ENCODE results near the gene ADGRG6. TPM values are rescaled to one million over a fixed set of nuclear protein-coding genes. Genes with fewer than 3 reads are reported as not detected.

ADGRG6 gene
- total and polyA plus RNA-seq, 2 donors (not counting 1 experiment from before 2014, with no cell fraction given): 0.03 TPM; not detected in 1

DNA sequence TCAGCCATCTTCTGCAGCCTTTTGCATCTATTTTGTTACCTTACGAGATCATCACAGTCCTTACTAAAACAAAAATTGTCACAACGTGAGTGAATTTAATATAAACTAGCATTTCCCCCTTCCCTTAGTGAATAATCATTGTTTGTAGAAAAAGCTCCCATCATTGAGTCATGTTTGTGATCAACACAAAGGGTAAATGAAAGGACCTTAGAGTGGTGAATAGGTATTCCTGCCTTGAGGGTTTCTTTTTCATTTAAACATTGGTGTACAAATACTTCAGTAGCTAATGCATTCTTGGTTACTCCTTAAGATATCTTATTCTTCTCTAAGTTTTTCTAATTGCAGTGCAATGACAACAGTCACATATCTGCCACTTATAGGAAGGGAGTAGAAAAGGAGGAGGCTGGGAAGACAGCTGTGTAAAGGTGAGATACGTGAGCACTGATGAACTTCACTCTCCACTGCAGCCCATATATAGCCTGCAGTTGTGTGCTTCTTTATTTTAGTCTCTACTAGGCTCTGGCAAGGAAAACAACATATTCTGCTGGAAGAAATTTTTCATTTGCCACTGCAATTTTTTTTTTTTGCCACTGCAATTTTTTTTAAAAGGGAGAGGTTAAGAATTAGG lies 27.8 kb downstream of the ADGRG6 start:
- Mint-ChIP-seq H3K4me3 (no peak overlapping the region), H3K27me3 (no peaks in the 10 kb centered on the region), H3K27ac (no peak overlapping the region), H3K9me3 (ENCODE audit: insufficient read depth) (no peaks in the 10 kb centered on the region), H3K4me1 (no peaks in the 10 kb centered on the region)
- Histone ChIP-seq H3K36me3 (replicated peaks in 1 of 2; ENCODE audit: control extremely low read depth in 1 of 2, control insufficient read depth in 1 of 2, extremely low read depth in 1 of 2, insufficient read depth in 2 of 2, low read length in 1 of 2) (no peaks in the 10 kb centered on the region), H4K20me1 (ENCODE audit: control insufficient read depth, insufficient read depth, low read length, poor library complexity, severe bottlenecking) (no peaks in the 10 kb centered on the region), H3K4me2 (replicated peaks; ENCODE audit: low read depth, low read length, poor library complexity, severe bottlenecking) (no peak overlapping the region), H3K9me3 (ENCODE audit: control extremely low read depth in 1 of 3, control insufficient read depth in 2 of 3, insufficient read depth in 1 of 3, low read length in 2 of 3) (no peaks in the 10 kb centered on the region), H3K4me3 (ENCODE audit: control extremely low read depth in 1 of 5, extremely low read depth in 1 of 5, insufficient read depth in 1 of 5, low read depth in 2 of 5, low read length in 4 of 5) (no peak overlapping the region), H3K4me1 (ENCODE audit: control insufficient read depth in 2 of 2, insufficient read depth in 2 of 2, low read length in 2 of 2) (no peaks in the 10 kb centered on the region), H2AFZ (ENCODE audit: insufficient read depth, low read depth, low read length, poor library complexity, severe bottlenecking) (no peak overlapping the region), H3K27me3 (replicated peaks in 1 of 4; ENCODE audit: control extremely low read depth in 1 of 4, control insufficient read depth in 3 of 4, insufficient read depth in 4 of 4, low read length in 3 of 4) (no peaks in the 10 kb centered on the region), H3K9ac (ENCODE audit: low read length) (no peak overlapping the region), H3K27ac (ENCODE audit: low read length in 2 of 2) (no peak overlapping the region), H3K79me2 (ENCODE audit: control insufficient read depth, insufficient read depth, low read length) (no peaks in the 10 kb centered on the region)
- POLR2A ChIA-PET: no interaction called here
- no peak for DNase-seq
- CTCF ChIA-PET: no interaction called here
- no peak for ATAC-seq (ENCODE audit: low read depth)
- TF ChIP-seq, protein P1, sequence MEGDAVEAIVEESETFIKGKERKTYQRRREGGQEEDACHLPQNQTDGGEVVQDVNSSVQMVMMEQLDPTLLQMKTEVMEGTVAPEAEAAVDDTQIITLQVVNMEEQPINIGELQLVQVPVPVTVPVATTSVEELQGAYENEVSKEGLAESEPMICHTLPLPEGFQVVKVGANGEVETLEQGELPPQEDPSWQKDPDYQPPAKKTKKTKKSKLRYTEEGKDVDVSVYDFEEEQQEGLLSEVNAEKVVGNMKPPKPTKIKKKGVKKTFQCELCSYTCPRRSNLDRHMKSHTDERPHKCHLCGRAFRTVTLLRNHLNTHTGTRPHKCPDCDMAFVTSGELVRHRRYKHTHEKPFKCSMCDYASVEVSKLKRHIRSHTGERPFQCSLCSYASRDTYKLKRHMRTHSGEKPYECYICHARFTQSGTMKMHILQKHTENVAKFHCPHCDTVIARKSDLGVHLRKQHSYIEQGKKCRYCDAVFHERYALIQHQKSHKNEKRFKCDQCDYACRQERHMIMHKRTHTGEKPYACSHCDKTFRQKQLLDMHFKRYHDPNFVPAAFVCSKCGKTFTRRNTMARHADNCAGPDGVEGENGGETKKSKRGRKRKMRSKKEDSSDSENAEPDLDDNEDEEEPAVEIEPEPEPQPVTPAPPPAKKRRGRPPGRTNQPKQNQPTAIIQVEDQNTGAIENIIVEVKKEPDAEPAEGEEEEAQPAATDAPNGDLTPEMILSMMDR (IDR thresholded peaks at IDR 0.05): no peak
- no peak for TF ChIP-seq EZH2 (IDR thresholded peaks at IDR 0.05; ENCODE audit: borderline replicate concordance, insufficient read depth, low read depth, low read length, poor library complexity, severe bottlenecking)
- intact Hi-C loops (cut with micrococcal nuclease): no loop called here
- no CpG with 5 or more reads among the region's 3 CpGs for WGBS (ENCODE audit: insufficient coverage)

DNA sequence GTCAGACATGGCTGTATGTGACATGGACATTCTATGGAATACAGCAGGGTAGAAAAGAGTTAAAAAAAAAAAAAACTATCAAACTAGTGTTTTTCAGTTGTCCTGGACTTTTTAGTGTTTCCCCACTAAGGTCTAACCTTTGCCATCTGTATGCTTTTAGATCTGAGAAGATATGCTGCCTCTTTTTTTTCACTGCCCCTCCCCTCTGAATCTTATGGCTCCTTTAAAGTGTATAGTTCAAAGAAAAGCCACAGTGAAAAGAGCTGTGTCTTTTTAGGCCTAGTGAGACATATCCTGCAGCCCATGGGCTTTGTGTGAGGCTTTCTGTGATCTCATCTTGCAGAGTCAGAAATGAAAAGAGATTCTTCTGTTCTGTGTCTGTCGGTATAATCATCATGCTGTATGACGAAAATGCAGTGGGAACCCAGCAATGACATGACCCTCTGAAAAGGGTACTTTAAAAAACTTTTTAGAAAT lies 29.3 kb downstream of the ADGRG6 start:
- Mint-ChIP-seq H3K9me3 (ENCODE audit: insufficient read depth) (no peaks in the 10 kb centered on the region), H3K27me3 (no peaks in the 10 kb centered on the region), H3K4me3 (no peak overlapping the region), H3K27ac (no peak overlapping the region), H3K4me1 (no peaks in the 10 kb centered on the region)
- TF ChIP-seq EZH2 (IDR thresholded peaks at IDR 0.05; ENCODE audit: borderline replicate concordance, insufficient read depth, low read depth, low read length, poor library complexity, severe bottlenecking): no peak
- TF ChIP-seq, protein P1 (IDR thresholded peaks at IDR 0.05): no peak
- intact Hi-C loops (cut with micrococcal nuclease): no loop called here
- Histone ChIP-seq H3K4me3 (ENCODE audit: control extremely low read depth in 1 of 5, extremely low read depth in 1 of 5, insufficient read depth in 1 of 5, low read depth in 2 of 5, low read length in 4 of 5) (no peak overlapping the region), H2AFZ (ENCODE audit: insufficient read depth, low read depth, low read length, poor library complexity, severe bottlenecking) (no peak overlapping the region), H3K4me2 (replicated peaks; ENCODE audit: low read depth, low read length, poor library complexity, severe bottlenecking) (no peak overlapping the region), H3K79me2 (ENCODE audit: control insufficient read depth, insufficient read depth, low read length) (no peaks in the 10 kb centered on the region), H3K4me1 (ENCODE audit: control insufficient read depth in 2 of 2, insufficient read depth in 2 of 2, low read length in 2 of 2) (no peaks in the 10 kb centered on the region), H4K20me1 (ENCODE audit: control insufficient read depth, insufficient read depth, low read length, poor library complexity, severe bottlenecking) (no peaks in the 10 kb centered on the region), H3K9me3 (ENCODE audit: control extremely low read depth in 1 of 3, control insufficient read depth in 2 of 3, insufficient read depth in 1 of 3, low read length in 2 of 3) (no peaks in the 10 kb centered on the region), H3K36me3 (replicated peaks in 1 of 2; ENCODE audit: control extremely low read depth in 1 of 2, control insufficient read depth in 1 of 2, extremely low read depth in 1 of 2, insufficient read depth in 2 of 2, low read length in 1 of 2) (no peaks in the 10 kb centered on the region), H3K9ac (ENCODE audit: low read length) (no peak overlapping the region), H3K27me3 (replicated peaks in 1 of 4; ENCODE audit: control extremely low read depth in 1 of 4, control insufficient read depth in 3 of 4, insufficient read depth in 4 of 4, low read length in 3 of 4) (no peaks in the 10 kb centered on the region), H3K27ac (ENCODE audit: low read length in 2 of 2) (no peak overlapping the region)
- DNase-seq (no peak), ATAC-seq (ENCODE audit: low read depth) (no peak)
- WGBS (ENCODE audit: insufficient coverage): no CpG with 5 or more reads among the region's 2 CpGs
- ChIA-PET POLR2A (no interaction called here), CTCF (interaction anchor here (0.6 kb wide), 1 partner anchor 1094 kb away, joined by 4 read pairs; no protein-coding TSS in a partner anchor)

Data from B cell (primary cell).